SU-DHL-6 (cell line): ENCODE data around the gene BLOC1S1.

Experiments used
- H2AFZ ChIP-seq: fragments of 200-600 bp; sonication (generic); 2 replicates; pipeline ENCODE4 v1.6.1; 2014; ENCODE audit warnings: low read depth, mild to moderate bottlenecking, moderate library complexity, mixed read lengths, antibody characterized with exemption, low read length; ENCODE audit not compliant: severe bottlenecking
- H3F3A ChIP-seq: fragments of 200-600 bp; shearing (Covaris generic); 2 replicates; pipeline ENCODE4 v1.6.0; 2016; ENCODE audit warnings: antibody characterized with exemption, mild to moderate bottlenecking; ENCODE audit not compliant: insufficient read depth
- H3K27ac ChIP-seq: fragments of 200-600 bp; sonication (generic); 2 replicates; pipeline ENCODE4 v1.5.1; 2016; ENCODE audit warnings: low read depth, mild to moderate bottlenecking, low read length, moderate library complexity, mixed read lengths
- H3K27me3 ChIP-seq: fragments of 200-600 bp; sonication (generic), shearing (Covaris generic); 2 replicates; pipeline ENCODE4 v1.6.0; 2014; ENCODE audit warnings: mild to moderate bottlenecking, low read length
- H3K36me3 ChIP-seq: fragments of 200-600 bp; sonication (generic); 2 replicates; pipeline ENCODE4 v1.6.1; 2014; ENCODE audit warnings: mild to moderate bottlenecking, low read length, mixed read lengths
- H3K4me2 ChIP-seq: fragments of 300-600, 200-600 bp; shearing (Covaris generic), sonication (generic); 2 replicates; pipeline ENCODE4 v1.6.0; 2014; ENCODE audit warnings: low read length, low read depth, mild to moderate bottlenecking; ENCODE audit not compliant: poor library complexity, severe bottlenecking
- H3K4me3 ChIP-seq: fragments of 200-600 bp; sonication (generic); 2 replicates; pipeline ENCODE4 v1.5.1; 2014; ENCODE audit warnings: antibody characterized with exemption, low read length, mild to moderate bottlenecking, mixed read lengths; ENCODE audit not compliant: insufficient read depth, poor library complexity, severe bottlenecking
- H3K79me2 ChIP-seq: fragments of 200-600 bp; sonication (generic); 2 replicates; pipeline ENCODE4 v1.6.1; 2014; ENCODE audit warnings: mild to moderate bottlenecking, low read length, moderate library complexity; ENCODE audit not compliant: insufficient read depth
- H3K9ac ChIP-seq: fragments of 200-600 bp; sonication (generic); 2 replicates; pipeline ENCODE4 v1.7.0; 2014; ENCODE audit warnings: mild to moderate bottlenecking, low read length
- H3K9me2 ChIP-seq: fragments of 200-600 bp; sonication (generic); replicated peaks from 2 replicates; pipeline ENCODE4 v1.6.1; 2014; ENCODE audit warnings: low read length; ENCODE audit not compliant: insufficient read depth
- H3K9me3 ChIP-seq: fragments of 200-600 bp; sonication (generic); 2 replicates; pipeline ENCODE4 v1.6.1; 2014; ENCODE audit warnings: low read length, mixed read lengths; ENCODE audit not compliant: insufficient read depth
- H4K20me1 ChIP-seq: fragments of 200-600 bp; sonication (generic); 2 replicates; pipeline ENCODE4 v1.6.1; 2014; ENCODE audit warnings: low read depth, mild to moderate bottlenecking, antibody characterized with exemption, low read length, moderate library complexity, mixed read lengths
- EZH2phosphoT487 ChIP-seq: fragments of 200-600 bp; sonication (generic), shearing (Covaris generic); conservative IDR thresholded peaks from 2 replicates; pipeline ENCODE4 v1.6.1; 2018; ENCODE audit warnings: mild to moderate bottlenecking, antibody characterized with exemption, low read length, moderate library complexity, mixed read lengths
- TF ChIP-seq, protein P1 (sequence below): fragments of 200-600 bp; sonication (generic); IDR thresholded peaks from one replicate; pipeline ENCODE4 v1.5.1; 2017; ENCODE audit warnings: antibody characterized with exemption, mild to moderate bottlenecking, low read length, moderate library complexity; ENCODE audit not compliant: insufficient read depth, poor library complexity, severe bottlenecking

Gene BLOC1S1

DNA sequence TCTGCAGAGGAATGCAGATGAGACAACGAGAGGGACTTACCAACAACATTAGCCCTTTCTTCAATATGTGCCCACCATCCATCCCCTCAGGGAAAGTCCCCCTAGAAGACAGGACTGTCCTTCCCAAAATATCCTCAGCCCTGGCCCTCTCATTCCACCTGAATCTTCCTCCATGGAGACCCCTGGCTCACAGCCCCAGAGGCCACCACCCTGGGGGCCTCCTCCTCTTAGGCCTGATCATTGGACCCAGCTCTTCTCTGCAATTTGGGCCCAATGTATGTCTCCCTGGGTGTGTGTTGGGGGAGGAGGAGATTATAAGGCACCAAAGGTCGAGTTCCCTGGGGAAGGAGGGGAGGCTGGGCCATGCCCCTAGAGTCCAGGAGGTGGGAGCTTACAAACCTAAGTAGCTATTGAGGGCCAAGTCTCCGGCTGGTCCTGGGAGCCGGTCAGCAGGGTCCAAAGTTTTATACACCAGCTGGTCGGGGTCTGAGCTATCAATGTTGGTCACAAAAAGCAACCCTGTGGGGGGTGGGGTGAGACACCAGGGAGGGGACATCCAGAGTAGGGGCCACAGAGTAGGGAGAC is 16.3 kb upstream of the BLOC1S1 start:
- Histone ChIP-seq H3F3A (no peaks in the 10 kb centered on the region), H3K27ac (no peak overlapping the region), H3K9me2 (no peaks in the 10 kb centered on the region), H4K20me1 (no peaks in the 10 kb centered on the region), H3K9ac (no peak overlapping the region), H3K4me3 (no peak overlapping the region), H3K79me2 (no peaks in the 10 kb centered on the region), H3K4me2 (no peak overlapping the region), H3K9me3 (no peaks in the 10 kb centered on the region), H2AFZ (no peak overlapping the region), H3K27me3 (no peaks in the 10 kb centered on the region), H3K36me3 (no peaks in the 10 kb centered on the region)
- TF ChIP-seq EZH2phosphoT487: no peak
- TF ChIP-seq, protein P1, sequence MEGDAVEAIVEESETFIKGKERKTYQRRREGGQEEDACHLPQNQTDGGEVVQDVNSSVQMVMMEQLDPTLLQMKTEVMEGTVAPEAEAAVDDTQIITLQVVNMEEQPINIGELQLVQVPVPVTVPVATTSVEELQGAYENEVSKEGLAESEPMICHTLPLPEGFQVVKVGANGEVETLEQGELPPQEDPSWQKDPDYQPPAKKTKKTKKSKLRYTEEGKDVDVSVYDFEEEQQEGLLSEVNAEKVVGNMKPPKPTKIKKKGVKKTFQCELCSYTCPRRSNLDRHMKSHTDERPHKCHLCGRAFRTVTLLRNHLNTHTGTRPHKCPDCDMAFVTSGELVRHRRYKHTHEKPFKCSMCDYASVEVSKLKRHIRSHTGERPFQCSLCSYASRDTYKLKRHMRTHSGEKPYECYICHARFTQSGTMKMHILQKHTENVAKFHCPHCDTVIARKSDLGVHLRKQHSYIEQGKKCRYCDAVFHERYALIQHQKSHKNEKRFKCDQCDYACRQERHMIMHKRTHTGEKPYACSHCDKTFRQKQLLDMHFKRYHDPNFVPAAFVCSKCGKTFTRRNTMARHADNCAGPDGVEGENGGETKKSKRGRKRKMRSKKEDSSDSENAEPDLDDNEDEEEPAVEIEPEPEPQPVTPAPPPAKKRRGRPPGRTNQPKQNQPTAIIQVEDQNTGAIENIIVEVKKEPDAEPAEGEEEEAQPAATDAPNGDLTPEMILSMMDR: no peak

DNA sequence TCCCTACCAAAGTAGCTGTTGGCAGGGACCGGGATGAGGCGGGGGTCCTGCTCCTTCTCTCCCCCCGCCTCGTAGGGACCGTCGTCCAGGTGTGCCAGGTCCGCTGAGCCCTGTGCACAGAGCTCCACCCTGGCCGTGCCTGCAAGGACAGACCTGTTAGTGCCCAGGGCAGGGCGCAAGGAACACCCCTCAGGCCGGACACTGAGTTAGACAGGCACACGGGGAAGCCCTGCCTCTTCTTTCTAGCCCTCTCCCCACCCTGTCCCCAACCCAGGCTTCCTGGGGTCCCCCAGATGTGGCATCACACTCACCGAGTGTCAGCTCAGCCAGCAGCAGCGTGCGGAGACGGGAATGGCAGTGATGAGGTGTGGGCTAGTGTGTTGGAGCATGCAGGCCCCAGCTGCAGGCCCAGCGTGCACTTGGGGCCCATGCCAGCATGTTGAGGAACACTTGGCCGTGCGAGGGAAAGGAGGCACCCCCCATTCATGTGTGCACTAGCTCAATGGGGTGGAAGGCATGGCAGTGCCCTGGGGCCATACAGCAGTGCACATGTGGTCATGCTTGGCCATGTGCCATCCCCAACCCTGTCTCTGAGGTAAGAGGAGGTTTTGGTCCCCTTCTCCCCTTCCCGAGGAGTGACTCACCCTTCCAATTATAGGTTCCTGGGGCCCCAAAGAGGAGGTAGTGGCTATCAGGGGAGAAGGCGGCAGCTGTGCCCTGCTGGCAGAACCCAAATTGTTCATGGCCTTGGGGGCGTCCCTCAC is 15.4 kb upstream of the BLOC1S1 start:
- H3K4me2 ChIP-seq: no peak overlapping the region
- H3K36me3 ChIP-seq: no peaks in the 10 kb centered on the region
- no peaks in the 10 kb centered on the region for H3K79me2 ChIP-seq
- H2AFZ ChIP-seq: no peak overlapping the region
- TF ChIP-seq, protein P1: no peak
- no peak for TF ChIP-seq EZH2phosphoT487
- H3K9me3 ChIP-seq: no peaks in the 10 kb centered on the region
- H4K20me1 ChIP-seq: no peaks in the 10 kb centered on the region
- no peaks in the 10 kb centered on the region for H3F3A ChIP-seq
- H3K9me2 ChIP-seq: no peaks in the 10 kb centered on the region
- no peak overlapping the region for H3K9ac ChIP-seq
- no peak overlapping the region for H3K27ac ChIP-seq
- H3K4me3 ChIP-seq: no peak overlapping the region
- H3K27me3 ChIP-seq: no peaks in the 10 kb centered on the region

DNA sequence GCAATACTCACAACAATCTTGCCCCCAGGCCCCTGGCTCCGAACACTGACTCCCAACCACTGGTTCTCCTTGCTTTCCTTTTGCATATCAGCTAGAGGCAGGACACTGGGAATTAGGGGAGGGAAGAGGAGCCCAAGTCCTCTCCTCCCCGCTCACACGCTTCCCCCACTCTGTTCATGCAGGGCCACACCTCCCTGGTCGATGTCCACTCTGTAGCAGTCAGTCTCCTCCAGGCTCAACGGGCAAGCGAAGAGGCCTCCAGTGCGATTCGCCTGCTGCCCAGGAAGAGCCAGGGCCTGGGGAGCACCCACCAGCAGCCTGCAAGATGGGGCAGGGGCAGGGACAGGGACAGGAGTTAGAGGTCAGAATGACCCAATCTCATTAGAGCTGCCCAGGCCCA is 13.0 kb upstream of the BLOC1S1 start:
- TF ChIP-seq, protein P1: no peak
- no peak for TF ChIP-seq EZH2phosphoT487
- Histone ChIP-seq H3K4me2 (no peak overlapping the region), H3K27me3 (no peaks in the 10 kb centered on the region), H3K79me2 (no peaks in the 10 kb centered on the region), H3K9me2 (no peaks in the 10 kb centered on the region), H2AFZ (no peak overlapping the region), H4K20me1 (no peaks in the 10 kb centered on the region), H3K9ac (no peak overlapping the region), H3K4me3 (no peak overlapping the region), H3F3A (no peaks in the 10 kb centered on the region), H3K36me3 (no peaks in the 10 kb centered on the region), H3K9me3 (no peaks in the 10 kb centered on the region), H3K27ac (no peak overlapping the region)
